GM12878 (cell line): Measurements from ENCODE around the gene ERC2. TPM values are rescaled to one million over a fixed set of nuclear protein-coding genes. Genes with fewer than 3 reads are reported as not detected.

Experiments used
- ATAC-seq: fragments of 200-7000 bp; cut with Tn5 transposase; 3 replicates; pipeline ENCODE4 v1.9.1; 2020; ENCODE audit warnings: mild to moderate bottlenecking, moderate library complexity
- BruUV-seq: library from RNA; stranded (reverse); fragments of 400-500 nt; replicated peaks from 2 replicates; lab custom pipeline; 2021; lab: Mats Ljungman, UMichigan
- CTCF ChIA-PET: fragments of 300-600 bp; sonication (Branson Sonifier 250); formaldehyde crosslinking; extraction: SDS; loops from one replicate; lab custom pipeline; 2021; ENCODE audit warnings: inconsistent platforms; lab: Yijun Ruan, JAX
- POLR2A ChIA-PET: fragments of 350-600 bp; formaldehyde crosslinking; extraction: SDS; loops from one replicate; lab custom pipeline; 2021; ENCODE audit warnings: inconsistent platforms; lab: Charles Lee
- RAD21 ChIA-PET: fragments of 300-600 bp; sonication (Branson Sonifier 250); formaldehyde crosslinking; loops from one replicate; lab custom pipeline; 2023; ENCODE audit warnings: antibody characterized with exemption; ENCODE audit not compliant: unreplicated experiment; lab: Charles Lee
- SMC1A ChIA-PET: fragments of 300-600 bp; sonication (Branson Sonifier 250); formaldehyde crosslinking; loops from one replicate; lab custom pipeline; 2023; ENCODE audit not compliant: unreplicated experiment, uncharacterized antibody; lab: Charles Lee
- DNase-seq: peaks from one replicate; pipeline ENCODE4 v3.0.0-alpha.2; 2011; ENCODE audit warnings: low read depth, low spot score
- FAIRE-seq: peaks from 3 replicates; lab custom pipeline; 2011; peaks lifted over from hg19 to GRCh38; lab: Jason Lieb, UNC
- H2AFZ ChIP-seq: 2 replicates; pipeline ENCODE4 v1.6.0; 2011; ENCODE audit warnings: low read depth, low read length, control low read depth; ENCODE audit not compliant: control insufficient read depth
- H3K27ac ChIP-seq: 2 replicates; pipeline ENCODE4 v1.5.1; 2011; ENCODE audit warnings: control low read depth; ENCODE audit not compliant: control insufficient read depth, insufficient read depth
- H3K27me3 ChIP-seq, 2 experiments: replicated peaks in 1 of 2; 2 replicates each; pipeline versions ENCODE4 v1.6.0 to v1.6.1; 2011; ENCODE audit warnings: low read length in 1 of 2; ENCODE audit not compliant: control insufficient read depth in 2 of 2, insufficient read depth in 2 of 2
- H3K36me3 ChIP-seq, 2 experiments: 2 replicates each; pipeline ENCODE4 v1.5.1; 2011; ENCODE audit warnings: low read length in 1 of 2; ENCODE audit not compliant: control insufficient read depth in 2 of 2, insufficient read depth in 2 of 2
- H3K4me1 ChIP-seq: 2 replicates; pipeline ENCODE4 v1.6.1; 2011; ENCODE audit warnings: mild to moderate bottlenecking, low read length, moderate library complexity, mixed read lengths; ENCODE audit not compliant: control insufficient read depth, insufficient read depth
- H3K4me2 ChIP-seq: 2 replicates; pipeline ENCODE4 v1.6.0; 2011; ENCODE audit warnings: control low read depth; ENCODE audit not compliant: control insufficient read depth, insufficient read depth
- H3K4me3 ChIP-seq: fragments of 200-600 bp; sonication (generic); 2 replicates; pipeline ENCODE4 v1.5.1; 2016
- H3K79me2 ChIP-seq: 2 replicates; pipeline ENCODE4 v1.6.0; 2011; ENCODE audit warnings: low read length; ENCODE audit not compliant: control insufficient read depth, insufficient read depth
- H3K9ac ChIP-seq: 2 replicates; pipeline ENCODE4 v1.8.0; 2011; ENCODE audit warnings: low read length, control low read depth, mixed read lengths; ENCODE audit not compliant: control insufficient read depth, insufficient read depth
- H3K9me3 ChIP-seq: replicated peaks from 3 replicates; pipeline ENCODE4 v1.5.1; 2011; ENCODE audit warnings: mild to moderate bottlenecking, low read length; ENCODE audit not compliant: control insufficient read depth, insufficient read depth
- H4K20me1 ChIP-seq: 2 replicates; pipeline ENCODE4 v1.6.0; 2011; ENCODE audit not compliant: control insufficient read depth, insufficient read depth
- BRCA1 ChIP-seq: IDR thresholded peaks from 2 replicates; pipeline ENCODE4 v1.6.1; 2011; ENCODE audit warnings: low read depth, low read length, improper control_type of control experiment
- CBFB ChIP-seq: IDR thresholded peaks from 2 replicates; pipeline ENCODE4 v1.6.1; 2016; ENCODE audit warnings: antibody characterized with exemption, low read depth
- CEBPB ChIP-seq, 2 experiments: fragments of 150-350 bp in 1 of 2; IDR thresholded peaks; 2 replicates each; pipeline ENCODE4 v1.6.1; 2012 to 2014; ENCODE audit warnings: low read depth in 2 of 2, low read length in 2 of 2, borderline replicate concordance in 1 of 2, inconsistent platforms in 1 of 2
- E2F4 ChIP-seq: IDR thresholded peaks from 2 replicates; pipeline ENCODE4 v1.6.1; 2012; ENCODE audit warnings: low read depth, low read length, improper control_type of control experiment
- HDAC2 ChIP-seq: fragments of 200-600 bp; sonication (generic); IDR thresholded peaks from 2 replicates; pipeline ENCODE4 v1.6.1; 2017
- IRF3 ChIP-seq: fragments of 450-650 bp; IDR thresholded peaks from 2 replicates; pipeline ENCODE4 v1.6.1; 2014; ENCODE audit warnings: mild to moderate bottlenecking
- RELB ChIP-seq: fragments of 450-650 bp; IDR thresholded peaks from 2 replicates; pipeline ENCODE4 v1.6.1; 2017; ENCODE audit warnings: low read depth, mild to moderate bottlenecking, moderate library complexity
- WGBS: methylation state at CpG from one replicate; pipeline ENCODE4 v1.1.6; 2016; ENCODE audit warnings: low lambda C conversion rate; ENCODE audit not compliant: insufficient replicate concordance, insufficient coverage; ENCODE audit errors: missing lambda C conversion rate; 5-methylcytosine and 5-hydroxymethylcytosine counted together
- in situ Hi-C: fragments of 300-500 bp; cut with MboI; formaldehyde crosslinking; loops from 9 replicates; pipeline ENCODE4 v1.14.3; 2018; ENCODE audit warnings: mixed read lengths
- intact Hi-C: fragments of 100-400 bp; cut with micrococcal nuclease; formaldehyde crosslinking; loops from one replicate; pipeline ENCODE4 v1.14.2; 2022; ENCODE audit not compliant: unreplicated experiment
- polyA plus RNA-seq, 11 experiments: library from polyadenylated mRNA; depleted of rRNA in 4 of 11; unstranded in 6 of 11; stranded (reverse) in 5 of 11; fragments of >200 nt; fragmentation: Nextera tagmentation in 4 of 11; fragmentation: Illumina TruSeq in 1 of 11; extraction: Ambion mirVana in 4 of 11; extraction: Trizol in 1 of 11; gene quantifications; 1 replicate in 1 of 11; 2 replicates in 10 of 11; pipeline versions ENCODE4 v1.2.1 to v1.2.3, GENCODE V29; 2011 to 2016; ENCODE audit warnings: inconsistent platforms in 2 of 11, missing spikeins in 2 of 11, low read depth in 1 of 11
- total RNA-seq, 4 experiments: library from RNA; depleted of rRNA in 3 of 4; stranded (reverse); fragments of >200 nt in 3 of 4; fragmentation: Illumina TruSeq in 1 of 4; extraction: Trizol in 1 of 4; gene quantifications; 2 replicates each; pipeline versions ENCODE4 v1.2.1 to v1.2.3, GENCODE V29; 2013 to 2021

ERC2 gene
- total and polyA plus RNA-seq, 10 of the 15 experiments (the other 5 are each of a cell fraction or from before 2014, with no cell fraction given), result 0.06 to 1.4 (median 0.12) TPM; not detected in 3

- H3K4me1 ChIP-seq, result no peaks in the 10 kb centered on the region
- ChIA-PET RAD21 (no interaction called here), POLR2A (no interaction called here), SMC1A (no interaction called here), CTCF (no interaction called here)
- H3K27ac ChIP-seq, result no peak overlapping the region
- H3K79me2 ChIP-seq, result no peaks in the 10 kb centered on the region
- H3K36me3 ChIP-seq, result no peaks in the 10 kb centered on the region
- no peaks in the 10 kb centered on the region; a peak in 1 of 4 replicates for H3K27me3 ChIP-seq
- in situ Hi-C loops, result no loop called here
- FAIRE-seq (no peak), DNase-seq (no peak), ATAC-seq (no peak)
- no peak overlapping the region for H3K9ac ChIP-seq
- H3K9me3 ChIP-seq, result no peaks in the 10 kb centered on the region
- H4K20me1 ChIP-seq, result no peaks in the 10 kb centered on the region
- 0% methylated on average over 1 of the region's 1 CpG for WGBS
- H3K4me2 ChIP-seq, result no peak overlapping the region
- TF ChIP-seq HDAC2 (no peak), CBFB (no peak), RELB (no peak), BRCA1 (no peak), CEBPB (IDR thresholded peaks at IDR 0.05; ENCODE audit: borderline replicate concordance in 1 of 2, low read depth in 2 of 2, low read length in 2 of 2) (no peak), IRF3 (no peak), E2F4 (no peak)
- intact Hi-C loops, result no loop called here
- no peak overlapping the region for H3K4me3 ChIP-seq
- no TSS peak for BruUV-seq
- H2AFZ ChIP-seq, result no peak overlapping the region
These were observed 8.5 kb upstream of the ERC2 start for GRCh38 chr3:56476771-56477170.
